Right lung (tissue), 5 donors: Measurements from ENCODE around the gene DCLK2. TPM values are rescaled to one million over a fixed set of nuclear protein-coding genes. Genes with fewer than 3 reads are reported as not detected.

Experiments used
- DNase-seq, 2 donors: peaks; one replicate each; pipeline ENCODE4 v3.0.0-alpha.2; 2013
- polyA plus RNA-seq, 5 donors: library from polyadenylated mRNA; unstranded; fragments of 120-200 nt; gene quantifications; one replicate each; pipeline versions ENCODE4 v1.2.1 to v1.2.3, GENCODE V29; 2013; ENCODE audit warnings: inconsistent platforms in 1 of 5, low replicate concordance in 1 of 5; ENCODE audit not compliant: insufficient read length in 5 of 5, insufficient read depth in 1 of 5

DCLK2 gene
- polyA plus RNA-seq, 5 donors = 9.6 to 11.9 (median 11.0) TPM

DNA sequence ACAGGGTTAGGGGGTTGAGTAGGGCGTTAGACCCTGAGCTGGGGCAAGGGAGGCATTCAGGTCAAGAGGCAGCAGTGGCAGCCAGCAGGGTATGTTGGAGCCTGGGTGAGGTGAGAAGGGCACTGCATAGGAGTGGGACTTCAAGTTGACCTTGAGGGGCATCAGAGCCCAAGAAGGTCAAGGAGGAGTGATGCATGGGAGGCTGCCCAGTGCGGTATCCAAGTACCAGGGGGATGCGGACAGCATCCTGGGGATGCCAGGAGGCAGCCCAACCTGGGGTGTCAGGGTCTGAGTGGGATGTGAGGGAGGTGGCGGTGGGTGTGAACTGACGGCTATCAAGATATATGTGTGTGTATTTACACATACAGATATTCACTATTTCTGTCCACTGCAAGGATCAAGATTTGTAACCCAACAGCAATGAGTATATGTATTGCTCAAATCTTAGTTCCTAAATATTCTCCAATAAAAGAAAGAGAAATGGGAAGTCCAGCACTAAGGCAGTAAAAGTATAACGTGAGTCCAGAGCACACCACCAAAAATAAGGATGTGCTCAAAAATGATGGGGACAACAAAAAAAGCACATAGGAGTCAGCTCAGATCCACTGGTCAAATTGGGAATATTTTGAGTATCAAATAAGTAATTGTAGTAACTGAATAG lies 9.8 kb upstream of the DCLK2 start:
- no peak for DNase-seq

DNA sequence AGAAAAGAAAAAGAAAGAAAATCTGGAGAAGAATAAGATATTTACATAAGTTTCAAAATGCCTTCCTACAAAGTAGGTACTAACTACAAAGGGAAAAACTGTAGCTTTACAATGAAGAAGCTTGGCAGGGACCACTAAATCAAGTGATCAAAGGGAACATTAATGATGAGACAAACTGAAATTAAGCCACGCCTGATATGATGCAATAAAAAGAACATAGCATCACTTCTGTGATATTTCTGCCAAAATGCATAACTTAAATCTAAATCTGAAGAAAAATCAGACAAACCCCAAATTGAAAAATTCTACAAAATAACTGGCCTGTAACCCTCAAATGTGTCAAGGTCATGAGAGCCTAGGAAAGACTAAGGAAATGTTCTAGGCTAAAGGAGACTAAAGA lies 8.9 kb upstream of the DCLK2 start:
- DNase-seq = no peak

DNA sequence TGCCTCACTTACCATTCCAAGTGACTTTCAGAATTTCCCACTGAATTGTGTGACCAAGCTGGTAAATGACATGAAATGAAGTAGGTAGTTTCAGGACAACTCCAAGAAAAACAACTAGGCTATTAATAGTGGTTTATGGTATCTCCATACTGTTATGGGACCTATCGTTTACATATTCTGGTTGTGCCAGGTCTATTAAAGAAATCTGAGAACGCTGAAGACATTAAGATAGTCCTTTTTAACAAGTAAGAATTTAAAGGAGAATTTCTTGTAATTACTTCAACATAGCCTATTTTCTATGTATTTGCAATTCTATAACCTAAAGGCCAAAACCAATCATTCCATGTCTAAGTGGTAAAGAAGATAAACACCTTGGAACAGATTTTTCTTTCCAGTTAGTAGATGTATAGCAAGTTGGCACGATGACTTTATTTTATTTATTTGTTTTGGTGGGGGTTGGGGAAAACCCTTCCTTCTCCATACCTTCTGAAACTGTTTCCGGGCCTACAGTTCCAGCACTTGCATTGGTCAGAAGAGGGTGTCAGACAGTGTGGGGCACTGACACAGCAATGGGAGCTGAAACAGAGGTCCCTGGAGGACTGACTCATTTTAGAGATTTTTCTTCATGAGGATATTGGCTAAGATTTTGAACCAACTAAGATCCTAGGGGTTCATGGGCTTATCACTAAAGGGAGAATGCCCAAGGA lies 7.6 kb upstream of the DCLK2 start:
- DNase-seq = no peak

- DNase-seq = no peak
Observed at GRCh38 chr4:150072471-150072870, 5.8 kb upstream of the DCLK2 start.

- no peak for DNase-seq
Observed at GRCh38 chr4:150072906-150073714, 5.1 kb upstream of the DCLK2 start.

- DNase-seq = no peak
Observed at GRCh38 chr4:150074064-150074463, 4.2 kb upstream of the DCLK2 start.

GRCh38 chr4:150078579-150079080 lies 385 bp downstream of the DCLK2 start:
- peak; percentile 29 to 56 for DNase-seq

DNA sequence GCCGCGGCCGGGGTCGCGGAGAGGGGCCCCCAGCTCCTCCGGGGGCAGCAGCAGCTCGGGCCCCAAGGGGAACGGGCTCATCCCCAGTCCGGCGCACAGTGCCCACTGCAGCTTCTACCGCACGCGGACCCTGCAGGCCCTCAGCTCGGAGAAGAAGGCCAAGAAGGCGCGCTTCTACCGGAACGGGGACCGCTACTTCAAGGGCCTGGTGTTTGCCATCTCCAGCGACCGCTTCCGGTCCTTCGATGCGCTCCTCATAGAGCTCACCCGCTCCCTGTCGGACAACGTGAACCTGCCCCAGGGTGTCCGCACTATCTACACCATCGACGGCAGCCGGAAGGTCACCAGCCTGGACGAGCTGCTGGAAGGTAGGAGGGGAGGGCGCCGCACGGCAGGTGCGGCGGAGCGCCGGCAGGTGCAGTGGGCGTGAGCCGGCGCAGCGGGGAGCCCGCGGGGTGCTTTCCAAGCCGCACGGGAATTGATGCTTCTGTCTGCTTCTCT lies 886 bp downstream of the DCLK2 start:
- DNase-seq = peak; percentile 29 to 37

- peak in 1 of 2 donors; percentile 11 for DNase-seq
Observed at GRCh38 chr4:150080337-150080736, 2.1 kb downstream of the DCLK2 start.

GRCh38 chr4:150080875-150081274 lies 2.6 kb downstream of the DCLK2 start:
- DNase-seq = no peak

DNA sequence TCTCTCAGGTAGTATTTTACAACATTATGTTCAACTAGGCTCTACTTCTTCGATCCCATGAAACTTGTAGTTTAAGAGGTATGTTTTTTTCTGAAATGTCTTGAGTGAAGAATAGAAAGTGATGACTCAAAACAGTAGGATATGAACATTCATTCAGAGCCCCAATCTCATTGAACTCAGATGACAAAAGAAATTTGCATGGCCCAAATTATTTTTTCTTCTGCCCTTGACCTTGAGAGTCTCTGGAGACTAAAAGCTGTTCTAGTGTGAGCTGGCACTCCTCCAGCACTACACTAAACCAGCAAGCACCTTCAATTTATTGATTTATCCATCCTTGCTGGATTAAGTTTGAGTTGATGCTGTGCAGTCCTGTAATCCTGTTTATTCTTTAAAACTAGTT lies 4.0 kb downstream of the DCLK2 start:
- DNase-seq = no peak

- DNase-seq = peak; percentile 20
Observed at GRCh38 chr4:150087006-150087405, 8.8 kb downstream of the DCLK2 start.

GRCh38 chr4:150089732-150090131 lies 11.5 kb downstream of the DCLK2 start:
- DNase-seq = no peak

- no peak for DNase-seq
Observed at GRCh38 chr4:150090836-150091235, 12.6 kb downstream of the DCLK2 start.

GRCh38 chr4:150094676-150095075 lies 16.4 kb downstream of the DCLK2 start:
- no peak for DNase-seq

DNA sequence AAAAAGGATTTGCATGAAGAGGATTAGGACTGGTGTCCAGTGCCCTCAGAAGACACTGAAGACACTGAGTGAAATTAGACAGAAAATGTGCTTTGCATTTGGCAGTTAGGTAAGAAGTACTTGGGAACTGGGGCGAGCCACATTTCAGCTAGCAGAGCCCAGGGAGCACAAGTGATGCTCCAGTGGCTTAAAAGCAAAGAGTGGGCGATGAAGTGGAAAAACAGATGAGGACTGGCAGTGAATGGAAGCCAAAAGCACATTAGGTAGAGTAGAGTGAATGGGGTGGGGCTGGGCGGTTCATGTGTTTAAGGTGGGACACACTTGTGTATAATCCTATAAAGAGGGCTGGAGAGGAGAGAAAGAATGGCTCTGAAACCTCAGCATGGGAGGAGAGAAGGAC lies 18.4 kb downstream of the DCLK2 start:
- no peak for DNase-seq

DNA sequence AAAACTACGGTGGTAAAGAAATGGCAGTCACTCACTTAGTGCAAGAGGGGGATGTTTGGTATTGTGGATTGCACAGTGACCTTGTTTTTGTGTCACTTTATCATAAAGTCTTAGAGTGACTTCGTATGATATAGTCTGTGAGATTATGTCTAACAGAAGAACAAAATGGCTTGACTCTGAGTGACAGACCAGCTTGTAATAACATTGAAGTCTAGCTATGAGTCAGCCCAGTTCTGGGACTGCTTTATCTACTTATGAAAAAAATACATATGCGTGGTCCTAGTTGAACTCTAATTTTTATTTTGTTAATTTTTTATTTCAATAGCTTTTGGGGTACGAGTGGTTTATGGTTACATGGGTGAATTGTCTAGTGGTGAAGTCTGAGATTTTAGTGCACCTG lies 20.0 kb downstream of the DCLK2 start:
- DNase-seq = no peak

GRCh38 chr4:150104404-150105027 lies 26.3 kb downstream of the DCLK2 start:
- no peak for DNase-seq

DNA sequence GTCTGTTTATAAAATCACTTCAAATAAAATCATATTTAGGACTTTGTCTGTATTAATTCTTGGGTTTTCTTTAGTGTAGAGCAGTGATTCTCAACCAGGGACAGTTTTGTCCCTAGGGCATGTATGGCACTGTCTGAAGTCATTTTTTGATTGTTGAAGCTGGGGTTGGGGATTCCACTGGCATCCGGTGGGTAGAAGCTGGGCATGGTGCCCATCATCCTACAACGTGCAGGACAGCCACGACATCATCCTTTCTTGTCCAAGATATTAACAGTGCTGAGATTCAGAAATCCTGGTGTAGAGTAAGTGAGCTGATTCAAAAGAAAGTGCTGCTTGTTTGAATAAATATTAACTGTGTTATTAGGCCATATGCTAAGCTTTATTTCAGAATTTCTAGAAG lies 28.6 kb downstream of the DCLK2 start:
- no peak for DNase-seq

DNA sequence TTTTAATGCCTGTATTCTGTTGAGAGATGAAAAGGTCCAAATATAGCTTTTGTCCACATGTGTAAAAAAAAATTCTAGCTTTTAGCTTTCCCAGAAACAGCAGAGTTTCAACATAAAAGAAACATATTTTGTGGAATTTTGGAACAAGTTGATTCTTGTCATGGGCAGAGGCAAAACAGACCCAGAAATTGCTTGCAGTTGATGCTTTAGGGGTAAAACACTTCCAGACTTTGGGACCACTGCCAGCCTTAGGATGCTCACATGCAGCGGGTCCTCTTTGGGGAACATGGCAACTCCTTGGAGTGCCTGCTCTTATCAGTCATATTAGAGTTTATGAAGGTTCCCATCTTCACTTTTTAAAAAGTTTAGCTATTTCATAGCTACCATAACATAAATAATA lies 30.4 kb downstream of the DCLK2 start:
- DNase-seq = no peak

- no peak for DNase-seq
Observed at GRCh38 chr4:150114641-150115040, 36.4 kb downstream of the DCLK2 start.

GRCh38 chr4:150115851-150116250 lies 37.6 kb downstream of the DCLK2 start:
- no peak for DNase-seq
